Measurements from ENCODE around the gene TMEM108. TPM values are rescaled to one million over a fixed set of nuclear protein-coding genes. Genes with fewer than 3 reads are reported as not detected.

Gene TMEM108
- total and polyA plus RNA-seq, 2 of the 4 experiments (the other 2 are of a cell fraction), result 0.18 to 2.2 TPM

- H2BK15ac ChIP-seq (ENCODE audit: low read depth, low read length), result no peak overlapping the region
- no peak overlapping the region for H4K91ac ChIP-seq (ENCODE audit: insufficient read depth, low read depth, low read length)
- H4K20me1 ChIP-seq (ENCODE audit: insufficient read depth, low read length), result no peaks in the 10 kb centered on the region
- no peak overlapping the region for H3K9ac ChIP-seq (ENCODE audit: low read depth, low read length)
- ChIA-PET CTCF (interaction anchor here (0.8 to 3.3 kb wide), 4 partner anchors 10 to 651 kb away, joined by 3 to 23 read pairs (median 4); no protein-coding TSS in a partner anchor), POLR2A (ENCODE audit: unreplicated experiment) (no interaction called here)
- dilution Hi-C loops (cut with HindIII; ENCODE audit: low sequenced_read_pairs, unreplicated experiment), result no loop called here
- H3K4me3 ChIP-seq (ENCODE audit: insufficient read depth, low read depth, low read length), result no peak overlapping the region
- no peaks in the 10 kb centered on the region for H3K27me3 ChIP-seq (ENCODE audit: control insufficient read depth, insufficient read depth, low read length)
- ATAC-seq (ENCODE audit: low read depth), result no peak
- no peak overlapping the region for H3K4me2 ChIP-seq (ENCODE audit: low read depth, low read length)
- H4K5ac ChIP-seq (ENCODE audit: low read depth, low read length), result no peak overlapping the region
- no peak for TF ChIP-seq MAZ (IDR thresholded peaks at IDR 0.05; ENCODE audit: borderline replicate concordance, low read depth, low read length)
- TF ChIP-seq SMC3 (IDR thresholded peaks at IDR 0.05; ENCODE audit: low read depth, low read length), result no peak
- TF ChIP-seq BHLHE40 (IDR thresholded peaks at IDR 0.05; ENCODE audit: low read depth, low read length), result no peak
- TF ChIP-seq USF2 (IDR thresholded peaks at IDR 0.05; ENCODE audit: low read depth, low read length), result no peak
- peak; percentile 23; the same call in 1 of the 2 replicates for TF ChIP-seq RAD21 (IDR thresholded peaks at IDR 0.05; ENCODE audit: low read length)
- TF ChIP-seq CHD1 (IDR thresholded peaks at IDR 0.05; ENCODE audit: low read depth, low read length), result no peak
- no peak for TF ChIP-seq CTCF (conservative IDR thresholded peaks at IDR 0.05; ENCODE audit: low read depth, low read length)
- TF ChIP-seq CEBPB (IDR thresholded peaks at IDR 0.05; ENCODE audit: low read depth, low read length), result no peak
- H3K14ac ChIP-seq (replicated peaks; ENCODE audit: low read depth, low read length), result no peak overlapping the region
- WGBS, 2 experiments (ENCODE audit: extremely low coverage in 2 of 2, insufficient read length in 1 of 2), result 90% methylated on average over 3 of the region's 6 CpGs; no CpG with 5 or more reads in 1 of the 2 experiments
- H2AK9ac ChIP-seq (replicated peaks; ENCODE audit: low read depth, low read length, poor library complexity), result no peak overlapping the region
- H3K36me3 ChIP-seq (ENCODE audit: control insufficient read depth, insufficient read depth, low read length), result no peaks in the 10 kb centered on the region
- H3K56ac ChIP-seq (ENCODE audit: extremely low read depth, insufficient read depth, low read length), result no peak overlapping the region
- H2BK20ac ChIP-seq (ENCODE audit: low read depth, low read length), result no peak overlapping the region
- H3K27ac ChIP-seq (ENCODE audit: insufficient read depth, low read length), result no peak overlapping the region
- H2BK5ac ChIP-seq (ENCODE audit: low read depth, low read length, poor library complexity, severe bottlenecking), result no peak overlapping the region
- no peaks in the 10 kb centered on the region for H3K9me3 ChIP-seq (ENCODE audit: control insufficient read depth, insufficient read depth, low read length)
- H3K23ac ChIP-seq (ENCODE audit: low read depth, low read length), result no peak overlapping the region
- H3K79me1 ChIP-seq (ENCODE audit: low read depth in 1 of 2, low read length in 2 of 2), result peaks cover 0 to 3% of the 10 kb centered on the region in 2 experiments; a peak in 1 of 4 replicates
- H2AK5ac ChIP-seq (ENCODE audit: low read depth, low read length), result no peak overlapping the region
- in situ Hi-C loops (cut with MboI; ENCODE audit: low sequenced_read_pairs), result no loop called here
- no peak overlapping the region for H2BK120ac ChIP-seq (ENCODE audit: low read depth, low read length)
- intact Hi-C loops (cut with micrococcal nuclease), result loop anchor here (1.0 to 2.0 kb wide), 2 partner anchors 336 to 646 kb away; no protein-coding TSS in a partner anchor
- H4K8ac ChIP-seq (ENCODE audit: low read depth in 2 of 2, low read length in 2 of 2), result no peak overlapping the region
- no peak for DNase-seq
- no peaks in the 10 kb centered on the region for H3K4me1 ChIP-seq (ENCODE audit: control insufficient read depth, insufficient read depth, low read length)
- H2AFZ ChIP-seq (replicated peaks; ENCODE audit: low read length, poor library complexity), result no peak overlapping the region
- BruUV-seq (replicated peaks), result no TSS peak
- no peak overlapping the region for H3K18ac ChIP-seq (ENCODE audit: low read depth, low read length)
- H3K4ac ChIP-seq (ENCODE audit: low read depth, low read length), result no peak overlapping the region
- H3K9me1 ChIP-seq (ENCODE audit: insufficient read depth, low read length), result no peaks in the 10 kb centered on the region
Observed at GRCh38 chr3:133376810-133377209, 338.6 kb downstream of the TMEM108 start.
